ENCODE data around the gene RABGEF1. TPM values are rescaled to one million over a fixed set of nuclear protein-coding genes. Genes with fewer than 3 reads are reported as not detected.

RABGEF1 gene
- polyA plus RNA-seq, 1 of the 3 experiments (the other 2 are of a cell fraction) = 25.6 TPM

DNA sequence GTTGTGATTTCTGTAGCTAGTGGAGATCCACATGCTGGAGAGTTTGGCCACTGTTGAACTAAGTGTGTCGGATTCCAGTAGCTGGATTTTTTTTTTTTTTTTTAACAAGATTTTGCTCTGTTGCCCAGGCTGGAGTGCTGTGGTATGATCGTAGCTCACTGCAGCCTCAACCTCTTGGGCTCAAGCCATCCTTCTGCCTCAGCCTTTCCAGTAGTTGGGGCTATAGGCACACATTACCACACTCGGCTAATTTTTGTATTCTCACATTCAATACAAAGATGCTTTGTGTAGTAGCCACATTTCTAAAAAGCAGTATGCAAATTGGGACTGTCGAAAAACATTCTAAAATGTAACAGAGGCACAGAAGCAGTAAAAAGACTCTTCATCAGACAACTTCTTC is 63.5 kb downstream of the RABGEF1 start:
- H3K4me2 ChIP-seq = no peak overlapping the region
- TF ChIP-seq, protein P1, sequence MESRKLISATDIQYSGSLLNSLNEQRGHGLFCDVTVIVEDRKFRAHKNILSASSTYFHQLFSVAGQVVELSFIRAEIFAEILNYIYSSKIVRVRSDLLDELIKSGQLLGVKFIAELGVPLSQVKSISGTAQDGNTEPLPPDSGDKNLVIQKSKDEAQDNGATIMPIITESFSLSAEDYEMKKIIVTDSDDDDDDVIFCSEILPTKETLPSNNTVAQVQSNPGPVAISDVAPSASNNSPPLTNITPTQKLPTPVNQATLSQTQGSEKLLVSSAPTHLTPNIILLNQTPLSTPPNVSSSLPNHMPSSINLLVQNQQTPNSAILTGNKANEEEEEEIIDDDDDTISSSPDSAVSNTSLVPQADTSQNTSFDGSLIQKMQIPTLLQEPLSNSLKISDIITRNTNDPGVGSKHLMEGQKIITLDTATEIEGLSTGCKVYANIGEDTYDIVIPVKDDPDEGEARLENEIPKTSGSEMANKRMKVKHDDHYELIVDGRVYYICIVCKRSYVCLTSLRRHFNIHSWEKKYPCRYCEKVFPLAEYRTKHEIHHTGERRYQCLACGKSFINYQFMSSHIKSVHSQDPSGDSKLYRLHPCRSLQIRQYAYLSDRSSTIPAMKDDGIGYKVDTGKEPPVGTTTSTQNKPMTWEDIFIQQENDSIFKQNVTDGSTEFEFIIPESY (IDR thresholded peaks at IDR 0.05; ENCODE audit: borderline replicate concordance, low read depth) = no peak
- no peak for TF ChIP-seq RAD21 (IDR thresholded peaks at IDR 0.05; ENCODE audit: low read length)
- TF ChIP-seq, protein P2, sequence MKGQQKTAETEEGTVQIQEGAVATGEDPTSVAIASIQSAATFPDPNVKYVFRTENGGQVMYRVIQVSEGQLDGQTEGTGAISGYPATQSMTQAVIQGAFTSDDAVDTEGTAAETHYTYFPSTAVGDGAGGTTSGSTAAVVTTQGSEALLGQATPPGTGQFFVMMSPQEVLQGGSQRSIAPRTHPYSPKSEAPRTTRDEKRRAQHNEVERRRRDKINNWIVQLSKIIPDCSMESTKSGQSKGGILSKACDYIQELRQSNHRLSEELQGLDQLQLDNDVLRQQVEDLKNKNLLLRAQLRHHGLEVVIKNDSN (IDR thresholded peaks at IDR 0.05; ENCODE audit: borderline replicate concordance, low read depth) = no peak
- H2AFZ ChIP-seq (ENCODE audit: low read depth) = no peak overlapping the region
- ChIA-PET CTCF (interaction anchor here (1.0 to 1.4 kb wide), 2 partner anchors 15 to 138 kb away, joined by 3 to 4 read pairs; no protein-coding TSS in a partner anchor), POLR2A (no interaction called here)
- WGBS (ENCODE audit: low lambda C conversion rate) = 93% methylated on average over 4 of the region's 4 CpGs
- no peak for DNase-seq
- H3K27ac ChIP-seq (ENCODE audit: low read depth in 2 of 2, low read length in 1 of 2) = no peak overlapping the region
- H3K9ac ChIP-seq = no peak overlapping the region
- no peaks in the 10 kb centered on the region for H3K9me2 ChIP-seq
- H3K27me3 ChIP-seq (ENCODE audit: insufficient read depth) = no peaks in the 10 kb centered on the region
- H3K36me3 ChIP-seq (replicated peaks in 1 of 2; ENCODE audit: control insufficient read depth in 1 of 2, insufficient read depth in 2 of 2, low read length in 1 of 2) = peaks cover 77 to 91% of the 10 kb centered on the region in 2 experiments
- H3F3A ChIP-seq (replicated peaks; ENCODE audit: insufficient read depth) = no peaks in the 10 kb centered on the region
- no peaks in the 10 kb centered on the region for H3K79me2 ChIP-seq (ENCODE audit: insufficient read depth)
- no peaks in the 10 kb centered on the region for H4K20me1 ChIP-seq (ENCODE audit: insufficient read depth)
- no peaks in the 10 kb centered on the region for H3K4me1 ChIP-seq (ENCODE audit: control insufficient read depth in 1 of 2, insufficient read depth in 2 of 2, low read depth in 1 of 2, low read length in 1 of 2)
- no peaks in the 10 kb centered on the region for H3K9me3 ChIP-seq
- H3K4me3 ChIP-seq (ENCODE audit: low read depth in 2 of 2, low read length in 1 of 2) = no peak overlapping the region

DNA sequence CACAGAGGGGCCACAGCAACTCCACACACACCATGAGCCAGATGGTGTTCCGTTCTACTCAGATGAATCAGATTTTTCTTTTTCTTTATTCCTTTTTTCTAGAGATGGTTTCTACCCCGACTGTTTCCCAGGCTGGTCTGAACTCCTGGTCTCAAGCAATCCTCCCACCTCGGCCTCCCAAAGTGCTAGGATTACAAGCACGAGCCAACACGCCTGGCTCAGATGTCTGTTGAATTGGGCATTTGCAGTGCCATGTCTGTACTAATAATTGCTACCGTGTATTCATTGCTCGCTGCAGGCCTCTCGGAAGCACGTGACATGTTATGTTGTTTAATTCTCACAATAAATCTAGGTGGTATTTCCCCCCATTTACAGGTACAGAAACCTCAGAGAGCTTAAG is 67.2 kb downstream of the RABGEF1 start:
- CTCF ChIA-PET = no interaction called here
- Histone ChIP-seq H3K27ac (ENCODE audit: low read depth in 2 of 2, low read length in 1 of 2) (no peak overlapping the region), H3K27me3 (ENCODE audit: insufficient read depth) (no peaks in the 10 kb centered on the region)
- TF ChIP-seq TAF1 (IDR thresholded peaks at IDR 0.05; ENCODE audit: borderline replicate concordance, low read depth, low read length) (no peak), MXI1 (IDR thresholded peaks at IDR 0.05; ENCODE audit: low read depth, low read length) (no peak), YY1 (IDR thresholded peaks at IDR 0.05; ENCODE audit: low read depth) (no peak), FOSL2 (IDR thresholded peaks at IDR 0.05; ENCODE audit: borderline replicate concordance, low read depth) (no peak), TEAD4 (IDR thresholded peaks at IDR 0.05; ENCODE audit: borderline replicate concordance, insufficient read depth) (no peak), ELF1 (IDR thresholded peaks at IDR 0.05) (no peak), REST (IDR thresholded peaks at IDR 0.05; ENCODE audit: low read depth, low read length) (no peak), JUND (IDR thresholded peaks at IDR 0.05) (no peak), GABPA (IDR thresholded peaks at IDR 0.05; ENCODE audit: low read depth) (no peak), GATA2 (CRISPR knock-in tag; IDR thresholded peaks at IDR 0.05) (no peak), NFIC (IDR thresholded peaks at IDR 0.05; ENCODE audit: borderline replicate concordance) (no peak), MEF2A (IDR thresholded peaks at IDR 0.05; ENCODE audit: borderline replicate concordance, low read depth) (no peak), RAD21 (IDR thresholded peaks at IDR 0.05; ENCODE audit: low read length) (no peak), FOXM1 (IDR thresholded peaks at IDR 0.05; ENCODE audit: low read depth) (no peak), RXRA (IDR thresholded peaks at IDR 0.05; ENCODE audit: borderline replicate concordance, low read depth) (no peak)
- TF ChIP-seq, protein P1 (IDR thresholded peaks at IDR 0.05; ENCODE audit: borderline replicate concordance, low read depth) = no peak
- TF ChIP-seq, protein P3, sequence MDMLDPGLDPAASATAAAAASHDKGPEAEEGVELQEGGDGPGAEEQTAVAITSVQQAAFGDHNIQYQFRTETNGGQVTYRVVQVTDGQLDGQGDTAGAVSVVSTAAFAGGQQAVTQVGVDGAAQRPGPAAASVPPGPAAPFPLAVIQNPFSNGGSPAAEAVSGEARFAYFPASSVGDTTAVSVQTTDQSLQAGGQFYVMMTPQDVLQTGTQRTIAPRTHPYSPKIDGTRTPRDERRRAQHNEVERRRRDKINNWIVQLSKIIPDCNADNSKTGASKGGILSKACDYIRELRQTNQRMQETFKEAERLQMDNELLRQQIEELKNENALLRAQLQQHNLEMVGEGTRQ (IDR thresholded peaks at IDR 0.05; ENCODE audit: borderline replicate concordance, low read depth, low read length) = no peak
- TF ChIP-seq, protein P2 (IDR thresholded peaks at IDR 0.05; ENCODE audit: borderline replicate concordance, low read depth) = no peak

More for the DNA sequence above, 67.2 kb downstream of the RABGEF1 start:
- no peak overlapping the region for H3K4me2 ChIP-seq
- no peaks in the 10 kb centered on the region for H3K9me2 ChIP-seq
- H4K20me1 ChIP-seq (ENCODE audit: insufficient read depth) = no peaks in the 10 kb centered on the region
- H3K9ac ChIP-seq = no peak overlapping the region
- H3K36me3 ChIP-seq (replicated peaks in 1 of 2; ENCODE audit: control insufficient read depth in 1 of 2, insufficient read depth in 2 of 2, low read length in 1 of 2) = peaks cover 67 to 86% of the 10 kb centered on the region in 2 experiments
- H2AFZ ChIP-seq (ENCODE audit: low read depth) = no peak overlapping the region
- DNase-seq = no peak
- no peaks in the 10 kb centered on the region for H3F3A ChIP-seq (replicated peaks; ENCODE audit: insufficient read depth)
- POLR2A ChIA-PET = no interaction called here
- no peaks in the 10 kb centered on the region for H3K79me2 ChIP-seq (ENCODE audit: insufficient read depth)
- 95% methylated on average over 9 of the region's 9 CpGs for WGBS (ENCODE audit: low lambda C conversion rate)
- no peak overlapping the region for H3K4me3 ChIP-seq (ENCODE audit: low read depth in 2 of 2, low read length in 1 of 2)
- H3K9me3 ChIP-seq = no peaks in the 10 kb centered on the region
- H3K4me1 ChIP-seq (ENCODE audit: control insufficient read depth in 1 of 2, insufficient read depth in 2 of 2, low read depth in 1 of 2, low read length in 1 of 2) = no peaks in the 10 kb centered on the region
